ENCODE data around the gene A3GALT2.
"Not testable (repeated sequence)": the region's sequence is repeated elsewhere in the genome, so short reads cannot be mapped to it uniquely, and the experiment has no call there.

The A3GALT2 gene

GRCh38 chr1:33294071-33295010, 26.6 kb downstream of the A3GALT2 start:
- no peak for DNase-seq (ENCODE audit: low read depth in 3 of 3)

GRCh38 chr1:33292726-33293340, 28.1 kb downstream of the A3GALT2 start:
- DNase-seq (ENCODE audit: low read depth in 3 of 3), result no peak

GRCh38 chr1:33290615-33291014, 30.3 kb downstream of the A3GALT2 start:
- DNase-seq (ENCODE audit: low read depth in 3 of 3), result not testable (repeated sequence)

GRCh38 chr1:33289858-33290154, 31.1 kb downstream of the A3GALT2 start:
- DNase-seq (ENCODE audit: low read depth in 3 of 3), result no peak

- no peak for DNase-seq (ENCODE audit: low read depth in 3 of 3)
Measured at GRCh38 chr1:33288976-33289857, 31.7 kb downstream of the A3GALT2 start.

GRCh38 chr1:33287317-33287716, 33.6 kb downstream of the A3GALT2 start:
- DNase-seq (ENCODE audit: low read depth in 3 of 3), result no peak

GRCh38 chr1:33286451-33287185, 34.3 kb downstream of the A3GALT2 start:
- DNase-seq (ENCODE audit: low read depth in 3 of 3), result no peak

- no peak for DNase-seq (ENCODE audit: low read depth in 3 of 3)
Measured at GRCh38 chr1:33284049-33284448, 36.8 kb downstream of the A3GALT2 start.

GRCh38 chr1:33282791-33283190, 38.1 kb downstream of the A3GALT2 start:
- no peak for DNase-seq (ENCODE audit: low read depth in 3 of 3)

- DNase-seq (ENCODE audit: low read depth in 3 of 3), result no peak
Measured at GRCh38 chr1:33281554-33282303, 39.2 kb downstream of the A3GALT2 start.

GRCh38 chr1:33280091-33280661, 40.7 kb downstream of the A3GALT2 start:
- DNase-seq (ENCODE audit: low read depth in 3 of 3), result no peak

GRCh38 chr1:33277488-33278084, 43.3 kb downstream of the A3GALT2 start:
- DNase-seq (ENCODE audit: low read depth in 3 of 3), result no peak

- no peak for DNase-seq (ENCODE audit: low read depth in 3 of 3)
Measured at GRCh38 chr1:33276573-33277298, 44.2 kb downstream of the A3GALT2 start.

GRCh38 chr1:33275706-33276572, 45.0 kb downstream of the A3GALT2 start:
- no peak for DNase-seq (ENCODE audit: low read depth in 3 of 3)

GRCh38 chr1:33275195-33275594, 45.7 kb downstream of the A3GALT2 start:
- no peak for DNase-seq (ENCODE audit: low read depth in 3 of 3)

GRCh38 chr1:33274446-33274845, 46.5 kb downstream of the A3GALT2 start:
- DNase-seq (ENCODE audit: low read depth in 3 of 3), result no peak

GRCh38 chr1:33273961-33274371, 46.9 kb downstream of the A3GALT2 start:
- DNase-seq (ENCODE audit: low read depth in 3 of 3), result no peak

GRCh38 chr1:33273406-33273805, 47.5 kb downstream of the A3GALT2 start:
- no peak for DNase-seq (ENCODE audit: low read depth in 3 of 3)
